ENCODE data around the gene PHF14.

GRCh38 chr7:11120675-11121220 is 147.1 kb downstream of the PHF14 start:
- TF ChIP-seq POLR2AphosphoS5 (IDR thresholded peaks at IDR 0.05; ENCODE audit: low read depth, low read length) (no peak), TAF1 (IDR thresholded peaks at IDR 0.05; ENCODE audit: borderline replicate concordance, low read depth, low read length) (no peak), POLR2A (IDR thresholded peaks at IDR 0.05; ENCODE audit: low read depth, low read length) (no peak)

Measured in GM12892 (cell line).